Uterus (tissue), 4 donors: ENCODE results near the gene TRIM58. TPM values are rescaled to one million over a fixed set of nuclear protein-coding genes. Genes with fewer than 3 reads are reported as not detected.

Experiments
- DNase-seq, 2 donors: peaks; one replicate each; pipeline ENCODE4 v3.0.0-alpha.2; 2019 to 2020
- H3K27ac ChIP-seq, 2 donors: fragments of 200-600 bp; sonication (generic); 1 replicate in 1 of 2; 2 replicates in 1 of 2; pipeline ENCODE4 v1.5.1; 2016 to 2018
- H3K27me3 ChIP-seq, 2 donors: fragments of 200-600 bp; sonication (generic); one replicate each; pipeline ENCODE4 v1.5.1; 2018 to 2019; ENCODE audit warnings: control low read depth in 1 of 2
- H3K36me3 ChIP-seq, 2 donors: fragments of 200-600 bp; sonication (generic); one replicate each; pipeline ENCODE4 v1.5.1; 2019; ENCODE audit warnings: control low read depth in 1 of 2
- H3K4me1 ChIP-seq, 2 donors: fragments of 200-600 bp; sonication (generic); one replicate each; pipeline ENCODE4 v1.5.1; 2018 to 2019; ENCODE audit warnings: control low read depth in 1 of 2
- H3K4me3 ChIP-seq, 2 donors: fragments of 200-600 bp; sonication (generic); 1 replicate in 1 of 2; 2 replicates in 1 of 2; pipeline ENCODE4 v1.5.1; 2018 to 2019; ENCODE audit warnings: mild to moderate bottlenecking in 1 of 2
- H3K9me3 ChIP-seq, 2 donors: fragments of 200-600 bp; sonication (generic); one replicate each; pipeline ENCODE4 v1.5.1; 2019; ENCODE audit warnings: control low read depth in 1 of 2
- POLR2A ChIP-seq, 2 donors: fragments of 450-650 bp; IDR thresholded peaks; one replicate each; pipeline ENCODE4 v1.6.1; 2016; ENCODE audit warnings: antibody characterized with exemption in 2 of 2, mild to moderate bottlenecking in 1 of 2, moderate library complexity in 1 of 2
- intact Hi-C: fragments of 100-400 bp; cut with DNase I; formaldehyde crosslinking; loops from one replicate; pipeline ENCODE4 v1.15.1; 2023; ENCODE audit warnings: low total_unique reads
- total RNA-seq, 4 donors: library from RNA; depleted of rRNA in 3 of 4; stranded (reverse); fragments of >200 nt in 3 of 4; gene quantifications; one replicate each; pipeline versions ENCODE4 v1.1.0 to v1.2.4, GENCODE V29; 2014 to 2023
- TF ChIP-seq, protein P1 (sequence below), 4 experiments: fragments of 200-600 bp in 2 of 4; fragments of 450-650 bp in 2 of 4; sonication (generic) in 2 of 4; IDR thresholded peaks; one replicate each; pipeline ENCODE4 v1.5.1; 2016 to 2019; ENCODE audit warnings: antibody characterized with exemption in 4 of 4, mild to moderate bottlenecking in 2 of 4, moderate library complexity in 1 of 4
- donor health status: DM: yes; HTN: yes; CAD: no.

Gene TRIM58
- total RNA-seq, 4 donors from 2014 or later = 0.88 to 10.3 (median 2.1) TPM

DNA sequence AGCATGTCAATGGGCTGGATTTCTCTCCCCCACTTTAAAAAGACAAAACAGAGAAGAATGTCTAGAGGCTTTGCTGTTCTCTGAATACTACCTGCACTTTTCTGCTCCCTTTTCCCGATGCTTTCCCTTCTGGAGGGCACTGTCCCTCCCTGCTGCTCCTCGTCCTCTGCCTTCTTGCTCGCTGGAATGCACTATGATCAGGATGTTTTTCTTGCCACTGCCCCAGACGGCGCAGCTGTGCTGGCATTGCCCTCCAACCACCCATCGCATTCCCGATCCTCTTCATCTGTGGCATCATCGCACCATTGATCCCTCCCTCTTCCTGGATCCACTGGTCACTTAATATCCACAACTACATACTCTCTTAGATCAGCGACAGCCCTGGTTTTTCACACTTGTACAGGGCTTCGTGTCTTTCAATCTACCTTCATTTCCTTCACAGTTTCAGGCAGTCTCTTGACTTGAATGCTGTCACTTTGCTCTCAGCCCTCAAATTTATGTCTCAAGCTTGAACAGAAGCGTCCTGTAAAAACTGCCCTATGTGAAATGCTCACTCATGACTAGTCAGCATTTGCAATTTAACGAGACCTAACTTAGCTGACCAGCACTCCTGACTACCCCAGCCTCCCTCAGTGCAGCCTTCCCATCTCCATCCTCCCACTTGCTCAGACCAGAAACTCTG lies 11.8 kb upstream of the TRIM58 start:
- Histone ChIP-seq H3K36me3 (no peaks in the 10 kb centered on the region), H3K27me3 (no peaks in the 10 kb centered on the region), H3K27ac (no peak overlapping the region), H3K9me3 (no peaks in the 10 kb centered on the region), H3K4me1 (no peaks in the 10 kb centered on the region), H3K4me3 (no peak overlapping the region)
- intact Hi-C loops = no loop called here
- no peak for TF ChIP-seq POLR2A (IDR thresholded peaks at IDR 0.05)
- TF ChIP-seq, protein P1, sequence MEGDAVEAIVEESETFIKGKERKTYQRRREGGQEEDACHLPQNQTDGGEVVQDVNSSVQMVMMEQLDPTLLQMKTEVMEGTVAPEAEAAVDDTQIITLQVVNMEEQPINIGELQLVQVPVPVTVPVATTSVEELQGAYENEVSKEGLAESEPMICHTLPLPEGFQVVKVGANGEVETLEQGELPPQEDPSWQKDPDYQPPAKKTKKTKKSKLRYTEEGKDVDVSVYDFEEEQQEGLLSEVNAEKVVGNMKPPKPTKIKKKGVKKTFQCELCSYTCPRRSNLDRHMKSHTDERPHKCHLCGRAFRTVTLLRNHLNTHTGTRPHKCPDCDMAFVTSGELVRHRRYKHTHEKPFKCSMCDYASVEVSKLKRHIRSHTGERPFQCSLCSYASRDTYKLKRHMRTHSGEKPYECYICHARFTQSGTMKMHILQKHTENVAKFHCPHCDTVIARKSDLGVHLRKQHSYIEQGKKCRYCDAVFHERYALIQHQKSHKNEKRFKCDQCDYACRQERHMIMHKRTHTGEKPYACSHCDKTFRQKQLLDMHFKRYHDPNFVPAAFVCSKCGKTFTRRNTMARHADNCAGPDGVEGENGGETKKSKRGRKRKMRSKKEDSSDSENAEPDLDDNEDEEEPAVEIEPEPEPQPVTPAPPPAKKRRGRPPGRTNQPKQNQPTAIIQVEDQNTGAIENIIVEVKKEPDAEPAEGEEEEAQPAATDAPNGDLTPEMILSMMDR (IDR thresholded peaks at IDR 0.05) = no peak
- DNase-seq = no peak

- no peak for DNase-seq
- Histone ChIP-seq H3K27me3 (no peaks in the 10 kb centered on the region), H3K4me3 (no peak overlapping the region), H3K4me1 (no peaks in the 10 kb centered on the region), H3K36me3 (no peaks in the 10 kb centered on the region), H3K27ac (no peak overlapping the region), H3K9me3 (no peaks in the 10 kb centered on the region)
- TF ChIP-seq, protein P1 (IDR thresholded peaks at IDR 0.05) = no peak
- TF ChIP-seq POLR2A (IDR thresholded peaks at IDR 0.05) = no peak
- intact Hi-C loops = no loop called here
These were observed 11.3 kb upstream of the TRIM58 start for GRCh38 chr1:247845693-247846017.

GRCh38 chr1:247848346-247848745 lies 8.6 kb upstream of the TRIM58 start:
- Histone ChIP-seq H3K36me3 (no peaks in the 10 kb centered on the region), H3K27me3 (no peaks in the 10 kb centered on the region), H3K4me1 (no peaks in the 10 kb centered on the region), H3K4me3 (no peak overlapping the region), H3K9me3 (no peaks in the 10 kb centered on the region), H3K27ac (no peak overlapping the region)
- DNase-seq = no peak
- intact Hi-C loops = no loop called here
- TF ChIP-seq, protein P1 (IDR thresholded peaks at IDR 0.05) = no peak
- no peak for TF ChIP-seq POLR2A (IDR thresholded peaks at IDR 0.05)

- no peak for TF ChIP-seq POLR2A (IDR thresholded peaks at IDR 0.05)
- TF ChIP-seq, protein P1 (IDR thresholded peaks at IDR 0.05) = no peak
- Histone ChIP-seq H3K4me1 (no peaks in the 10 kb centered on the region), H3K27ac (no peak overlapping the region), H3K9me3 (no peaks in the 10 kb centered on the region), H3K36me3 (no peaks in the 10 kb centered on the region), H3K27me3 (no peaks in the 10 kb centered on the region), H3K4me3 (no peak overlapping the region)
- intact Hi-C loops = no loop called here
- DNase-seq = no peak
These were observed 7.4 kb upstream of the TRIM58 start for GRCh38 chr1:247849616-247850015.

GRCh38 chr1:247854899-247855545 lies 2.0 kb upstream of the TRIM58 start:
- no peaks in the 10 kb centered on the region for H3K36me3 ChIP-seq

More at GRCh38 chr1:247854899-247855545, 2.0 kb upstream of the TRIM58 start:
- no peak for TF ChIP-seq POLR2A (IDR thresholded peaks at IDR 0.05)
- TF ChIP-seq, protein P1 (IDR thresholded peaks at IDR 0.05) = no peak
- DNase-seq = no peak
- intact Hi-C loops = no loop called here
- Histone ChIP-seq H3K27me3 (no peaks in the 10 kb centered on the region), H3K4me1 (no peaks in the 10 kb centered on the region), H3K27ac (no peak overlapping the region), H3K9me3 (no peaks in the 10 kb centered on the region), H3K4me3 (no peak overlapping the region)
